Measurements from ENCODE around the gene IL32. TPM values are rescaled to one million over a fixed set of nuclear protein-coding genes. Genes with fewer than 3 reads are reported as not detected.
"Not testable (repeated sequence)": the region's sequence is repeated elsewhere in the genome, so short reads cannot be mapped to it uniquely, and the experiment has no call there.

Gene IL32
- total RNA-seq, 2 donors from 2014 or later, result 265 to 865 TPM

GRCh38 chr16:3046641-3047386, 18.6 kb upstream of the IL32 start:
- intact Hi-C loops (cut with DNase I, micrococcal nuclease), result no loop called here
- ATAC-seq, result peak; percentile 11
- no peak for DNase-seq

- intact Hi-C loops (cut with DNase I, micrococcal nuclease), result no loop called here
- peak; percentile 10 for ATAC-seq
- no peak for DNase-seq
Observed at GRCh38 chr16:3047387-3047720, 18.1 kb upstream of the IL32 start.

GRCh38 chr16:3049921-3050481, 15.4 kb upstream of the IL32 start:
- DNase-seq, result no peak
- no peak for ATAC-seq
- intact Hi-C loops (cut with DNase I, micrococcal nuclease), result no loop called here

GRCh38 chr16:3050487-3050886, 15.0 kb upstream of the IL32 start:
- no peak for DNase-seq
- ATAC-seq, result no peak
- intact Hi-C loops (cut with DNase I, micrococcal nuclease), result no loop called here

- DNase-seq (no peak), ATAC-seq (no peak)
- intact Hi-C loops (cut with DNase I, micrococcal nuclease), result no loop called here
Observed at GRCh38 chr16:3051009-3051408, 14.4 kb upstream of the IL32 start.

- DNase-seq (no peak), ATAC-seq (no peak)
- intact Hi-C loops (cut with DNase I, micrococcal nuclease), result no loop called here
Observed at GRCh38 chr16:3051494-3051893, 13.9 kb upstream of the IL32 start.

GRCh38 chr16:3052571-3053329, 12.7 kb upstream of the IL32 start:
- peak; percentile 21 for ATAC-seq
- intact Hi-C loops (cut with DNase I, micrococcal nuclease); DNase-seq: not testable (repeated sequence)

- DNase-seq; intact Hi-C loops (cut with DNase I, micrococcal nuclease): not testable (repeated sequence)
- peak; percentile 28 for ATAC-seq
Observed at GRCh38 chr16:3053330-3053710, 12.1 kb upstream of the IL32 start.

GRCh38 chr16:3054965-3055733, 10.3 kb upstream of the IL32 start:
- ATAC-seq, result no peak
- DNase-seq, result no peak
- intact Hi-C loops (cut with DNase I, micrococcal nuclease), result no loop called here

- DNase-seq; ATAC-seq; intact Hi-C loops (cut with DNase I, micrococcal nuclease): not testable (repeated sequence)
Observed at GRCh38 chr16:3055734-3056115, 9.7 kb upstream of the IL32 start.

GRCh38 chr16:3056336-3057180, 8.9 kb upstream of the IL32 start:
- ATAC-seq (no peak), DNase-seq (no peak)
- intact Hi-C loops (cut with DNase I, micrococcal nuclease), result no loop called here

GRCh38 chr16:3057181-3058138, 8.0 kb upstream of the IL32 start:
- intact Hi-C loops (cut with DNase I, micrococcal nuclease), result no loop called here
- no peak for ATAC-seq
- no peak for DNase-seq

GRCh38 chr16:3058139-3059030, 7.1 kb upstream of the IL32 start:
- intact Hi-C loops (cut with DNase I, micrococcal nuclease), result no loop called here
- ATAC-seq (peak; percentile 60), DNase-seq (peak; percentile 69 to 86)

- DNase-seq (peak; percentile 92), ATAC-seq (peak; percentile 86)
- intact Hi-C loops (cut with DNase I, micrococcal nuclease), result no loop called here
Observed at GRCh38 chr16:3059041-3059722, 6.3 kb upstream of the IL32 start.

GRCh38 chr16:3059723-3060242, 5.7 kb upstream of the IL32 start:
- DNase-seq, result no peak
- no peak for ATAC-seq
- intact Hi-C loops (cut with DNase I, micrococcal nuclease), result no loop called here
